NCI-H2081 treated with DMSO at 0.1 percent for 48 hours (cell line): ENCODE results near the gene COMMD1.
"Not testable (repeated sequence)": the region's sequence is repeated elsewhere in the genome, so short reads cannot be mapped to it uniquely, and the experiment has no call there.

ENCODE experiments used
- DNase-seq: peaks from one replicate; lab custom pipeline; 2025; lab: John Stamatoyannopoulos, UW

COMMD1 gene

DNA sequence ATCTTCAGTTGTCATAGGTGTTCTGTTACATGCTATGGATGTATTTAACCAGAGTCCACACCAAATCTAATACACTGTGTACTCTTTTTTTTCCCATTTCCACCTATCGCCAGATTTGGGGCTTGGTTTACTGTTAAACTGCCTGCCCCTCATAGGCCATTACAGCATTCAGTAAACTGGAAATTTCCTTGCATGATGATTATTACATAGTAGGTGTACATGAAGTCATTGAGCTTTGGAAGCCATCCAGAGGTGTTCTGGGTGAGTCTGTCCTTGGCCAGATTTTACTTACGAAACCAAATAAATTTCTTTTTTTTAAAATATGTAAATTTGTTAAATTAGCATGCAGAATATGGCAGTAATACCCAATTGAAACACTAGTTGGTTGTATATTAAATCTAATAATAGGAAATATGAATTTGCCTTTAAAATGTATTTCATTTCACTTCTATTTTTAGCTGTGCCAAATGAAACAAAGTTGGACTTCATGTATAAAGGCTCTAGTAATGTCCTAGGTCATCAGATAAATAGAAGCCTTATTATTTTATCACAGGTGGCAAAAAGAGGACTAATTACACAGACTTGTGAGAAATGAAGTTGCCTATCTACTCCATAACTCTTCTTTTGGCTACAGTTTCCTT, 60.7 kb downstream of the COMMD1 start:
- no peak for DNase-seq

DNA sequence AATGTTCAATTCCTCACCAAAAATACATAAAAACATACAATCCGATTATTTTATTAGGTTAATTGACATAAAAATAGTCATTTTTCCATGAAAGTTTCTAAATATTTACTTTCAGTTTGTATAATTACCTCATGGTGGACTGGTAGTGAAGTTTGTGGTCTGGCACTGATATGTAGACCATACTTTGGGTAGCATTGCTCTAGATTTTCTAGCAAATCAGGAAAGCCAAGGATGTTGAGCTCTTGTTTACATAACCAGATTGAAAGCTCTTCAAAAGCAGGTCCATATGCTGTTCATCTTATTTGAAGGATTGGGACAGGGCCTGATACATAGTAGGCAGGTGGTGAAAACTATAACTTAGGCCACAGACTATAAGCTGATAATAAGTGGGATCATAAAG, 61.8 kb downstream of the COMMD1 start:
- no peak for DNase-seq

DNA sequence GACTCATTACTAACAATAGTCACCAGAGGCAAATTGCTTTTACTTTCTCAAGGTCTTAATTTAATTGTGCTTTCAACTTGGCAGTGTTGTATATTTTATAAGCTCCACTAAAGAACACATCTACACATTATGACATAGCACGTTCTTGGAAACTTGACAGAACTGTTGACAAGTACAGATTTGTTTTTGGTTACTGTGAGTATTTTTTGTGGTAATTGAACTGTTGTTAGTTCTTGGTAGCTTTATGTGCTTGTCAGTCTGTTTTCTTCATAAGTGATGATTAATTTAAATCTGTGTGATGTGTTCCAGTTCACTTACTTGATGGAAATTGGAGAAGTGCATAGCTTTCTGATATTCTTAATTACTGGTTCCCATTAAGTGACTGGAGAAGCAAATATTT, 63.9 kb downstream of the COMMD1 start:
- DNase-seq: no peak

DNA sequence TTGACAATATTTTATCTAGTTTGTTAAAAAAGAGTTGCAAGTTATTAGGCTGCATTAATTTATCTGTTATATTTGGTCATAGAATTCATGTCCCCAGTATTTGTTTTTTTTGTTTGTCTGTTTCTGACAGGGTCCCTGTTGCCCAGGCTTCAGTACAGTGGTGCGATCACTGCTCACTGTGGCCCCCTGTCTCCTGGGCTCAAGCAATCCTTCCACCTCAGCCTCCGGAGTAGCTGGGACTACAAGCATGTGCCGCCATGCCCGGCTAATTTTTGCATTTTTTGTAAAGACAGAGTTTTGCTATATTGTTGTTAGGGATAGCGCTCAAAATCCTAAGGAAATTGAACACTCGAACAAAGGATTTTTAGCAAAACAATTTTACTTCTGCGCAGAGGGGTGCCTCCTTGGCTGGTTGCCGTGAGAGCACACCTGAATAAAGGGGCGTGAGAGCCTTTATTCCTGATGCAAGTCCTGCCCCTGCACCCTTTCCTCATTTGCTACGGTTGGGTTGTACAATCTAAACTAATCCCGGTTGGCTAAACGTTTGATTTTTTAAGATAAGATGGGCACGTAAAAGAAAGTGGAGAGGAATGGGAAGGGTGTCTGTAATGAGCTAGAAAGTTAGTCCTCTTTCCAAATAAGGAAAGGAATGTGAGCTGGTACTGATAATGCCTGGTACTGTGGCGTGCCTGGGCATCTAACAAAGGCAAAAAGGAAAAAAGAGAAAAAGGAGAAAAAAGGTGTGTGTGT, 65.5 kb downstream of the COMMD1 start:
- no peak for DNase-seq

DNA sequence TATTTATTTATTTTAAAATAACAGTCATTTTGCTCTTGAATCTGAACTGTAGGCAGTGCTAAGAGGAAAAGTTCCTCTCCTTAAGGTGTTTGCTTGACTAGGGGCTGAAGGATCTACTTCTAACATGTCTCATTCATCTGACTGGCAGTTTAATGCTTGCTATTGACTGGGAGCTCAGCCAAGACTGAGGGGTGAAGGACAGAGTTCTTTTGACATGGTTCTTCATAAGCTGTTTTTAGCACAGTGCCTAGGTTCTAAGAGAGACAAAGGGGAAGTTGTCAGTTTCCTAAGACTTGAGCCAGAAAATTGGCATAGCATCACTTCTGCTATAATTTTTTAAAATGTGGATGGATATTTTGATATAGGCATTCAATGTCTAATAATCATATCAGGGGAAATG, 73.0 kb downstream of the COMMD1 start:
- no peak for DNase-seq

DNA sequence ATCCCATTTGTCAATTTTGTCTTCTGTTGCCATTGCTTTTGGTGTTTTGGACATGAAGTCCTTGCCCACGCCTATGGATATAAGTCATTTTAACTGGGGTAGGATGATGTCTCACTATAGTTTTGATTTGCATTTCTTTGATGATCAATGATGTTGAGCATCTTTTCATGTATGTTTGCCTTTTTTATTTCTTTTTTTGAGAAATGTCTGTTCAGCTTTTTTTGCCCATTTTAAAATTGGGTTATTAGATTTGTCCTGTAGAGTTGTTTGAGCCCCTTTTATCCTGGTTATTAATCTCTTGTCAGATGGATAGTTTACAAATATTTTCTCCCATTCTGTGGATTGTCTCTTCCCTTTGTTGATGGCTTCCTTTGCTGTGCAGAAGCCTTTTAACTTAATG, 75.3 kb downstream of the COMMD1 start:
- DNase-seq: no peak

DNA sequence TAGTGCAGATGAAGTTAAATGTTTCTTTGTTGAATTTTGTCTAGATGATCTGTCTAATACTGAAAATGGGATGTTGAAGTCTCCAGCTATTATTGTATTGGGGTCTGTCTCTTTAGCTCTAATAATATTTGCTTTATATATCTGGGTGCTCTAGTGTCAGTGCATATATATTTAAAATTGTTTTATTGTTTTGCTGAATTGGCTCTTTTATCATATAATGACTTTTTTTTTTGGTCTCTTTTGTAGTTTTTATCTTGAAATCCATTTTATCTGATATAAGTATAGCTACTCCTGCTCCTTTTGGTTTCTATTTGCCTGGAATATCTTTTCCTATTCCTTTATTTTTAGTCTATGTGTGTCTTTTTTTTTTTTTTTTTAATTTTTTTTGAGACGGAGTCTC, 79.2 kb downstream of the COMMD1 start:
- DNase-seq: no peak

DNA sequence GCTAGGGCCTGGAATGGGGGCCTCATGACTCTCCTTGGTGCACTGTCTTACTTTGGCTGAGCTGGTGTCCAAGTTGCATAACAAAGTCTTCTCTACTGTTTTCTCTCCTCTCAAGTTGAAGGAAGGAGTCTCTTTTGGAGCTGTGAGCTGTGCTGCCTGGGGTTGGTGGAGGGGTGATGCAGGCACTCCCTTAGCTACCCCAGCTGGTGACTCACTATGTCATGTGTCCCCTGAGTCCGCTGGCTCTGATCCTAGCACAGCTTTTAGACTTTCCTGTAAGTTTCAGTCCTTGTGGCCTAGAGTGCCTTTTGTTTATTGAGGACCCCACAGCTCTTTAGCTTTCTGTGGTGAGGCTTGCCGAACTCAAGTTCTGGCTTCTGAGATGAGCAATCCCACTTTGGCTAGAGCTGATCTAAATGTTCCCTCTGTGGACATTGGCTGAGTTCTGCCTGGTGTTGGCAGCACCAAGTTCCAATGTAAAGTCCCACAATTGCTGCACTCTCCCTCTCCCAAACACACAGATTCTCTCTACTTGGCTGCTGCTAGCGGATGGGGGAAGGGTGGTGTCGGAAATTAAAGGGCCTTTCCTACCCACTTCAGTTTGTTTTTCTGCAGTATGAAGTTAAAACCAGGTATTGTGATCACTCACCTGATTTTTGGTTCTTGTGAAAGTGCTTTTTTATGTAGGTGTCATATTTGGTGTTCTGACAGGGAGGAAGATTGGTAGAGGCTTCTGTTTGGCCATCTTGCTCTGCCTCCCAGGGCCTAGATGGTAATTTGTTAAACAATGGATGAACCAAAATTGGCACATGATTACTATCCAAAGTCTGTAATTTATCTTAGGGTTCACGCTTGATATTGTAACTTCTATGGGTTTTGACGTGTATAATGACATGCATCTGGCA, 83.2 kb downstream of the COMMD1 start:
- no peak for DNase-seq

DNA sequence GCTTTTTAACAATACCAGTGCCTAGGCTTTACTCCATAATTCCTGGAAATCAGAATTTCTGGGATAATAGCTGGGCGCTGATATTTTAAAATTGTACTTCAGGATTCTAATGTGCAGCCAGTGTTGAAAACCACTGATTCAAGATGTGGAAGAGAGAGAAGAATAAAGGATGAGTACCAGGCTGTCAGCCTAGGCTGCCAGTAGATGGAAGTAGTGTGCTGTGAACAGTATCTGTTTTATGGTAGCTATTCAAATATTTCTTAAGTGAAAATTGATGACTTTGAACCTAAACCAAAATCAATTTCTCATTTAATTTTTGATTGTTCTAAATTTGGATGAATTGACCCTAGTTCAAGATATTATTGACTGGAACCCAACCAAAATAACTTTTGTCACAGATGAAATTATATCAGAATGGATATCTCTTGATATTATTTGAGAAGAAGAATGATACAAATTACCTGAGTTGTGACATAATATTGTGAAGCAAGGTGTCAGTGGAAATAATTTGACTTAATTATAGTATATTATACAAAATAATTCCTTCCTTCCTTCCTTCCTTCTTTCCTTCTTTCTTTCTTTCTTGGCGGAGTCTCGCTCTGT, 88.0 kb downstream of the COMMD1 start:
- no peak for DNase-seq

DNA sequence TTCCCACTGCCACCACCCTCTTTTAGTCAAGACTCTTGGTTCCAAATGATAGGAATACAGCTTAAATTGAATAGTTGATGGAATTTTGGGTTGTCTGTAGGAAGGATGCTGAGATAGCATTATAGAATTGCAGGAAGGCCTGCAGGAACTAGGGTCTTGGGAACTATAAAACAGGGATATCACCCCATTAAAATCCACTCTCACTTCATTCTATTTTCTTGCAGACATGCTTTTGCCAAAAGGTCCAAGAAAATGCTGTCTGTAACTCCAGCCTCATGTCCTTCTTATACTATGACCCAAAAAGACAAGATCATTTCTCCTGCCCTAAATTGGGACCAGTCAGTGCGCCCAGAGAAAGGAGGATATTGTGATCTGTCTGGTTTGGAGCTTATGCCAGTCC, 89.1 kb downstream of the COMMD1 start:
- no peak for DNase-seq

DNA sequence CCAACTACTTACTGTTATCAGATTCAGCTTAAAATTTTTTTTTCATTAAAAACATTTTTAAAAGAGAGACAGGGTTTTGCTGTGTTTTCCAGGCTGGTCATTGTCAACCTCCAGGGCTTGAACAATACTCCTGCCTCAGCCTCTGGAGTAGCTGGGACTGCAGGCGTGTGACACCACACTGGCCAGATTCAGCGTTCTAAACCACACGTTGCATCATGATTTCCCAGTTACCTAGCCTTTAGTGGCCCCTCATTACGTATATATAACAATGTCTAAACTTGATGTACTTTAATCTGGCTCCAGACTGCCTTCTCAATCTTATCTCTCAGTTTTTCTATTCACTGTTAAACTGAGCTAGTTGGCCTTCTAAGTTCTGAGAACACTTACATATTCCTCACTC, 89.6 kb downstream of the COMMD1 start:
- no peak for DNase-seq

DNA sequence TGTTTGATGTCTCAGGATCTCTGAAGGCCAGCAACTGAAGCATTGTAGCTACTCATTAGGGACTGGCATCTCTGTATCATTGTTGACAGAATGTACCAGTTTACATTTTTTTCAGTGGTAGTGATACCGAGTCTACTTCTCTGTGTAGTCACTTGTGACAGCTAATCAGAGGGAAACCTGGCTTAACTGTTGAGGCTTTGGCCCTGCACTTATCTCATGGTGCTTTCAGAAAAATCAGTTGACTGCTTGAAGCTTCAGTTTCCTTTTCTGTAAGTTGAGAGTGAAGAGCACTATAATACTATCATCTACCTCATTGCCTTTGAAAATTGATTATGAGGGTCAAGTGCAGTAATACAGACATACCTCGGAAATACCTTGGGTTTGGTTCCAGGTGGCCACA, 90.0 kb downstream of the COMMD1 start:
- DNase-seq: no peak

DNA sequence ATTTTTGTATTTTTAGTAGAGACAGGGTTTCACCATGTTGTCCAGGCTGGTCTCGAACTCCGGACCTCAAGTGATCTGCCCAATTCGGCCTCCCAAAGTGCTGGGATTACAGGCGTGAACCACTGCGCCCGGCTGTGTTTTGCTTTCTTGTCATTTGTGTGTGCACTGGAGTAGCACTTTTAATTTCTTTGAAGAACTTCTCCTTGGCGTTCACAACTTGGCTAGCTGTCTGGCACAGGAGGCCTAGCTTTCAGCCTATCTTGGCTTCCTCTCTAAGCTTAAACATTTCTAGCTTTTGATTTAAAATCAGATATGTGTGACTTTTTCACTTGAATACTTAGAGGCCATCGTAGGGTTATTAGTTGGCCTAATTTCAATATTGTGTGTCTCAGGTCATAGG, 93.0 kb downstream of the COMMD1 start:
- DNase-seq: no peak

DNA sequence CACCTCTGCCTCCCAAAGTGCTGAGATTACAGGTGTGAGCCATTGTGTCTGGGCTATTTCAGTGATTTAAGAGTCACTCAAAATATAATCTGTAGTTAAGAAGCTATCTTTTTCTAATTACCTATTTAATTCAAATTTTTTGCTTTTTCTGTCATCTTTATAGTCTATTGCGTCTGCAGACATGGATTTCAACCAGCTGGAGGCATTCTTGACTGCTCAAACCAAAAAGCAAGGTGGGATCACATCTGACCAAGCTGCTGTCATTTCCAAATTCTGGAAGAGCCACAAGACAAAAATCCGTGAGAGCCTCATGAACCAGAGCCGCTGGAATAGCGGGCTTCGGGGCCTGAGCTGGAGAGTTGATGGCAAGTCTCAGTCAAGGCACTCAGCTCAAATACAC, 95.1 kb downstream of the COMMD1 start:
- no peak for DNase-seq

DNA sequence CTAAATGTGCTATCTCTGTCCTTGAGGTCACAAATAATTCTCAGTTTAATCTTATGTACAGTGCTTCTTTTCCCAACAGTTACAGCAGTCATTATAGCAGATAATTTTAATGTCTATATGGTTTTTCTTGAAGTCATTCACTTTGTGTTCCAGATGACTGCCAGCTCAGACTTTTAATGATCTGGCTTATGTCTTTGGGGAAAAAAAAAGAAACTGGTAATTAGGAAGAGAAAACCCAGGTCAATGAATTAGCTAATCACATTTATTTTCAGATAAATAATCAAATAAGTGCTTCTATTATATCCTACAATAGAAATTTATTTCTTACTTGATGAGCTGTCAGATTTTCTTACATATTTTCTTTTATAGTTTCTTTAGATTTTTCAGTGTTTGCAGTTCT, 96.0 kb downstream of the COMMD1 start:
- no peak for DNase-seq

DNA sequence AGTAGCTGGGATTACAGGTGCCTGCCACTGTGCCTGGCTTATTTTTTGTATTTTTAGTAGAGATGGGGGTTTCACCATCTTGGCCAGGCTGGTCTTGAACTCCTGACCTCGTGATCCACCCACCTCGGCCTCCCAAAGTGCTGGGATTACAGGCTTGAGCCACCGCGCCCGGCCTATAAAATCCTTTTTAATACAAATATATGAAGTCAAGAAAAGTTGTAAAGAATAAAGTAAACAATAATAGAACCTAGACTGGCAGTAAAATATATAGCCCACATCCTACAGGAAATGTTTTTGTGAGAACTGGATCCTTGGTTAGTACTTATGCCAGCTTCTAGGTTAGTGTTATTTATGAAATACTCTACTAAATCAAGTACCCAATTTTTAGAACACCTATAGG, 99.0 kb downstream of the COMMD1 start:
- DNase-seq: not testable (repeated sequence)

DNA sequence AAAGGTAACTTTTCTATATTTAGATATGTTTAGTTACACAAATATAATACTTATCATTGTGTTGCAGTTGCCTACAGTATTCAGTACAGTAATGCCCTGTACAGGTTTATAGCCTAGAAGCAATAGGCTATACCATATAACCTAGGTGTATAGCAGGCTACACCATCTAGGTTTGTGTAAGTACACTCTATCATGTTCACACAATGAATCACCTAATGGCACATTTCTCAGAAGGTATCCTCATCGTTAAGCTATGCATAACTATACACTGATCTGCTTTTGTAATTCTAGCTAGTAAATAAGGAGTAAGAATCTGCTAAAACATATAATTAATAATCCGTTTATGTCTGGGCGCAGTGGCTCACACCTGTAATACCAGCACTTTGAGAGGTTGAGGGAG, 102.1 kb downstream of the COMMD1 start:
- no peak for DNase-seq

DNA sequence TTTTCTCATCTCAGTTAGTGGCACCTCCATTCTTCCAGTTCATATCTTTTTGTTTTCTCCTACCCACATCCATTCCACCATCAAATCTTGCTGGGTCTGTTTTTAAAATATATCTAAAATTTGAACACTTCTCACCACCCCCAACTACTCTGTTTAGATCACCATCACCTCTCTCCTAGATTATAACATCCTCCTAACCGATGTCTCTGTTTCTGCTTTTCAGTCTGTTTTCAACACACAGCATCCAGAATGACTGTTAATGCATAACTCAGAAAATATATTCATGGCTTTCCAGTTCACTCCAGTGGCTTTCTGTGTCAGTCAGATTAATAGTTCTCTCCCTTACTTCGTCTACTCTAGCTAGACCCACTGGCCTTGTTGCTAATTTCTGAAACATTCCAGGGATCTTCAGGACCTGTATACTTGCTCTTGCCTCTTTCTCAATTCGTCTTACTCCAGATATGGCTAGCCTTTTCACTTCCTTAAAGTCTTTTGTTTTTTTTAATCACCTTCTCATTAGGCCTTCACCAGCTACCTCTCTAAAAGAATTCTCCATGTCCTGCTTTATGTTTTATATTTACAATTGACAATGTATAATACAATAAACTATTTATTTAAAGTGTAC, 105.3 kb downstream of the COMMD1 start:
- no peak for DNase-seq

DNA sequence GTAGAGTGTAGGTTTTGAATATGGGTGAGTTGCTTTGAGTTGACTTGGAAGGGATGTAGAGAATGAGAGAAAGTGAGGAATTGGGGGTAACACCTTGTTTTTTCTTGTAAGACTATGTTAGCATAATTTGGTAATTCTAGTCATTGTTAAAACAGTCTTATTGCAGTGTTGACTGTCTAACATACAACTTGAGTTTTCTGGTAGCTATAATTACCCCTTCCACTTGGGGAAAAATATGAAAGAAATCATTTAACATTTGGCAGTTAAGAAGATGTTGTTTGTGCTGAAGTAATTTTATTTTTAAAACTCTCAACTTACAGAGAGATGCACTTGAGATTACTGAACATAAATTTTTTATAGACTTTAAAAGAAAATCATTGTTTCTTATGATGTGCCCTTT, 108.2 kb downstream of the COMMD1 start:
- DNase-seq: no peak

DNA sequence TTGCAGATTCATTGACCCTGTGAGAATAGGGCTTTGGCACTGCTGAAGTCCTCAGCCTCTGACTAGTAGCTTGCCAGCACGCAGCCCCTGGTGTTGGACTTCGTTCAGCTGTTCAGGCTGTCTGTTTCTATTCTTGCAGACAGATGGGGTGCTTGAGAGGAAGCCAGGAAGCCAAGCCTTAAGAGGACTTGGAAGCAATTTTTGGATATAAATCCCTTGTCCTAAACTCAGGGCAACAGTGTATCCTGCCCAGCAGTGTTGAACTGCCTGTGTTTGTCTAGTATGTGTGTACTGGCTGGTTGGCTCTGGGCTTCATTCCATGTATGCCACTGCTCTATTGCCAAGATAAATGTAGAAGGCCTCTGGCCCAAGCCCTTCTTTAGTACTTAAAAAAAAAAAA, 108.6 kb downstream of the COMMD1 start:
- DNase-seq: peak; percentile 17

DNA sequence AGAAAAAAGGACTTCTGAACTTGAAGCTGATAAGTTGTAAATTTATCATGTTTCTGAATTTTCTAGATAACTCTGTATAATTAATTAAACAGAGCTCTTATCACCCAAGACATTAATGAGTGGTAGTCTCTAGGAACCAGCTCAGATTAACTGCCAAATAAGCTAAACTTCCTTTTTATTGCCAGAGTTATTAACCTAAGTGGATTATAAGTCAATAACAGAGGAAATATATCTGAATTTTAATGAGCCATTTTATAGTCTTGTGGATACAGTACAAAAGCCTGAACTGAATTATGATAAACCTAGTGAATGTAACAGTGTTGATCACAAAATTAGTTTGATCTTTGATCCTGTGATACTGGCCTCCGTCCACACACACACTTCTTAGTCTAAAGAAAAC, 111.5 kb downstream of the COMMD1 start:
- DNase-seq: no peak

DNA sequence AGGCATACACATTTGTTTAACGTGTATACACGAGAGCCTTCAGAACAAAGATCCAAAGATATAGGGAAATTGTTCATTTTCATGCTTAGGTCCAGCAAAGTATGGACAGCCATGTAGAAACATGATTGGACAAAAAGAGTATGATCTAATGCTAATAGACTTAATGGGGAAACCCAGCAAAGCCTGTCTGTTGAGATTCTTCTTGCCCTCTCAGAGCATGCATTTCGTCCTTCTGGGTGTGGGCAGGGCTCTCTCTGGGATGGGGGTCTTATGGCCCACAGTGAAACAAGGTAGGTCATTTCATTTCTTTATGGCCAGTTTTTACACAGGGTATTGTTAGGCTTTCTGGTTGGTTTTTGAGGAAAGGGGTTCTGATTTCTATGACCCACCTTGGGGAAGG, 124.4 kb downstream of the COMMD1 start:
- DNase-seq: no peak
